ENCODE measurements around the gene CDH23.

GRCh38 chr10:71630168-71630567 lies 233.4 kb downstream of the CDH23 start:
- TF ChIP-seq CTCF (conservative IDR thresholded peaks at IDR 0.05; ENCODE audit: low read depth, low read length): no peak
- no peak for TF ChIP-seq EZH2phosphoT487 (IDR thresholded peaks at IDR 0.05; ENCODE audit: borderline replicate concordance, low read length)
